H1 (cell line): Measurements from ENCODE around the gene ATP6V1E1. TPM values are rescaled to one million over a fixed set of nuclear protein-coding genes. Genes with fewer than 3 reads are reported as not detected.

Experiments used
- CTCF ChIA-PET: fragments of 300-600 bp; sonication (Branson Sonifier 250); formaldehyde crosslinking; loops from one replicate; lab custom pipeline; 2021; ENCODE audit not compliant: partially characterized antibody; lab: Charles Lee
- POLR2A ChIA-PET: fragments of 300-600 bp; sonication (Branson Sonifier 250); formaldehyde crosslinking; loops from one replicate; lab custom pipeline; 2021; ENCODE audit warnings: inconsistent platforms; ENCODE audit not compliant: partially characterized antibody; lab: Charles Lee
- DNase-seq, 2 experiments: peaks; one replicate each; pipeline versions ENCODE4 v3.0.0 to v3.0.0-alpha.2; 2010 to 2022; ENCODE audit warnings: low spot score in 2 of 2, low read depth in 1 of 2, mixed read lengths in 1 of 2
- FAIRE-seq: peaks from 2 replicates; lab custom pipeline; 2011; peaks lifted over from hg19 to GRCh38; lab: Jason Lieb, UNC
- H2AFZ ChIP-seq: 2 replicates; pipeline ENCODE4 v1.8.1; 2012; ENCODE audit warnings: low read length, inconsistent platforms
- H2AK5ac ChIP-seq: 2 replicates; pipeline ENCODE4 v1.6.1; 2013; ENCODE audit warnings: low read depth, low read length
- H2BK120ac ChIP-seq: replicated peaks from 2 replicates; pipeline ENCODE3; 2013; ENCODE audit warnings: low read depth, low read length, inconsistent platforms
- H2BK12ac ChIP-seq: 2 replicates; pipeline ENCODE4 v1.6.1; 2013; ENCODE audit warnings: low read depth, low read length
- H2BK15ac ChIP-seq: 2 replicates; pipeline ENCODE4 v1.6.1; 2013; ENCODE audit warnings: low read length
- H2BK20ac ChIP-seq: 2 replicates; pipeline ENCODE4 v1.6.1; 2013; ENCODE audit warnings: low read length
- H2BK5ac ChIP-seq: 2 replicates; pipeline ENCODE4 v1.6.1; 2013; ENCODE audit warnings: low read depth, low read length
- H3K14ac ChIP-seq: 2 replicates; pipeline ENCODE4 v1.6.1; 2013; ENCODE audit warnings: inconsistent platforms; ENCODE audit not compliant: insufficient read length
- H3K18ac ChIP-seq: 2 replicates; pipeline ENCODE4 v1.6.1; 2013; ENCODE audit warnings: low read length; ENCODE audit errors: extremely low read depth
- H3K23ac ChIP-seq: 2 replicates; pipeline ENCODE4 v1.6.1; 2013; ENCODE audit warnings: inconsistent platforms; ENCODE audit not compliant: insufficient read length
- H3K23me2 ChIP-seq: 2 replicates; pipeline ENCODE4 v1.6.1; 2013; ENCODE audit warnings: low read depth, low read length
- H3K27ac ChIP-seq: 2 replicates; pipeline ENCODE4 v1.6.1; 2011; ENCODE audit warnings: low read depth, low read length, inconsistent platforms
- H3K27me3 ChIP-seq, 4 experiments: replicated peaks in 1 of 4; 1 replicate in 1 of 4; 2 replicates in 3 of 4; pipeline versions ENCODE4 v1.6.1 to v1.8.1; 2011 to 2013; ENCODE audit warnings: low read length in 3 of 4, mild to moderate bottlenecking in 3 of 4, inconsistent platforms in 2 of 4, mixed read lengths in 2 of 4, moderate library complexity in 1 of 4; ENCODE audit not compliant: control insufficient read depth in 3 of 4, insufficient read depth in 3 of 4; ENCODE audit errors: extremely low read depth in 1 of 4
- H3K36me3 ChIP-seq, 4 experiments: 2 replicates each; pipeline versions ENCODE4 v1.6.1 to v1.8.1; 2011 to 2013; ENCODE audit warnings: mild to moderate bottlenecking in 4 of 4, low read length in 3 of 4, moderate library complexity in 2 of 4, control low read depth in 1 of 4, inconsistent platforms in 1 of 4; ENCODE audit not compliant: insufficient read depth in 4 of 4, control insufficient read depth in 2 of 4
- H3K4ac ChIP-seq: replicated peaks from 2 replicates; pipeline ENCODE3; 2013; ENCODE audit warnings: low read length, low read depth, mixed read lengths, inconsistent platforms; ENCODE audit not compliant: insufficient read length
- H3K4me1 ChIP-seq, 4 experiments: replicated peaks in 1 of 4; 1 replicate in 1 of 4; 2 replicates in 3 of 4; pipeline versions ENCODE4 v1.6.1 to v1.8.1; 2011 to 2013; ENCODE audit warnings: low read length in 3 of 4, inconsistent platforms in 2 of 4, mixed read lengths in 1 of 4; ENCODE audit not compliant: insufficient read depth in 4 of 4, control insufficient read depth in 3 of 4
- H3K4me2 ChIP-seq, 2 experiments: 2 replicates each; pipeline versions ENCODE4 v1.6.1 to v1.8.1; 2011 to 2013; ENCODE audit warnings: low read depth in 2 of 2, low read length in 2 of 2, control low read depth in 1 of 2, inconsistent platforms in 1 of 2, mild to moderate bottlenecking in 1 of 2; ENCODE audit not compliant: insufficient read depth in 1 of 2
- H3K4me3 ChIP-seq, 4 experiments: fragments of 200-600, 300-600 bp in 1 of 4; sonication (generic), shearing (Covaris generic), sonication (Bioruptor Twin) in 1 of 4; 2 replicates each; pipeline versions ENCODE4 v1.5.1 to v1.8.1; 2011 to 2016; ENCODE audit warnings: low read length in 4 of 4, low read depth in 3 of 4, control low read depth in 2 of 4, inconsistent platforms in 2 of 4, mild to moderate bottlenecking in 2 of 4, mixed read lengths in 1 of 4, moderate library complexity in 1 of 4; ENCODE audit not compliant: insufficient read depth in 2 of 4; ENCODE audit errors: extremely low read depth in 1 of 4
- H3K56ac ChIP-seq: replicated peaks from 2 replicates; pipeline ENCODE3; 2013; ENCODE audit warnings: low read depth, mild to moderate bottlenecking, mixed read lengths, low read length, inconsistent platforms; ENCODE audit not compliant: insufficient read length
- H3K79me1 ChIP-seq: 2 replicates; pipeline ENCODE4 v1.6.1; 2013; ENCODE audit warnings: low read depth, low read length, control low read depth
- H3K79me2 ChIP-seq, 2 experiments: 2 replicates each; pipeline versions ENCODE4 v1.6.1 to v1.8.1; 2012 to 2013; ENCODE audit warnings: low read length in 2 of 2, mild to moderate bottlenecking in 2 of 2, inconsistent platforms in 1 of 2; ENCODE audit not compliant: insufficient read depth in 2 of 2, control insufficient read depth in 1 of 2
- H3K9ac ChIP-seq, 4 experiments: replicated peaks in 1 of 4; 1 replicate in 1 of 4; 2 replicates in 3 of 4; pipeline versions ENCODE4 v1.6.1 to v1.8.1; 2011 to 2013; ENCODE audit warnings: low read depth in 3 of 4, low read length in 3 of 4, control low read depth in 2 of 4, mild to moderate bottlenecking in 2 of 4, moderate library complexity in 2 of 4, inconsistent platforms in 1 of 4; ENCODE audit errors: extremely low read depth in 1 of 4
- H3K9me3 ChIP-seq, 2 experiments: 2 replicates each; pipeline versions ENCODE4 v1.6.1 to v1.8.1; 2012 to 2013; ENCODE audit warnings: mild to moderate bottlenecking in 2 of 2, moderate library complexity in 2 of 2, control low read depth in 1 of 2, inconsistent platforms in 1 of 2, low read depth in 1 of 2, low read length in 1 of 2, mixed read lengths in 1 of 2; ENCODE audit not compliant: insufficient read depth in 2 of 2
- H4K20me1 ChIP-seq, 2 experiments: replicated peaks in 1 of 2; 2 replicates each; pipeline versions ENCODE3 to v1.8.1; 2011 to 2013; ENCODE audit warnings: inconsistent platforms in 2 of 2, low read length in 2 of 2, mild to moderate bottlenecking in 1 of 2; ENCODE audit not compliant: insufficient read depth in 2 of 2, control insufficient read depth in 1 of 2
- H4K5ac ChIP-seq: 2 replicates; pipeline ENCODE4 v1.6.1; 2013; ENCODE audit warnings: low read length, low read depth, mixed read lengths, inconsistent platforms; ENCODE audit not compliant: insufficient read length
- H4K8ac ChIP-seq: 2 replicates; pipeline ENCODE4 v1.8.0; 2013; ENCODE audit warnings: mild to moderate bottlenecking, moderate library complexity, low read length, inconsistent platforms; ENCODE audit not compliant: insufficient read depth; ENCODE audit errors: extremely low read depth
- H4K91ac ChIP-seq: replicated peaks from 2 replicates; pipeline ENCODE3; 2013; ENCODE audit warnings: low read length, mixed read lengths, inconsistent platforms; ENCODE audit not compliant: insufficient read length
- CEBPB ChIP-seq: IDR thresholded peaks from 2 replicates; pipeline ENCODE4 v1.6.1; 2012; ENCODE audit warnings: low read depth, low read length
- CTCF ChIP-seq, 3 experiments: IDR thresholded peaks; 1 replicate in 2 of 3; 2 replicates in 1 of 3; pipeline versions ENCODE4 v1.5.1 to v1.6.1; 2011; ENCODE audit warnings: low read length in 3 of 3, mild to moderate bottlenecking in 3 of 3, inconsistent platforms in 2 of 3, low read depth in 1 of 3, moderate library complexity in 1 of 3; ENCODE audit not compliant: insufficient read depth in 1 of 3; ENCODE audit errors: control extremely low read depth in 1 of 3
- RAD21 ChIP-seq, 2 experiments: IDR thresholded peaks in 1 of 2; conservative IDR thresholded peaks in 1 of 2; 2 replicates each; pipeline ENCODE4 v1.6.1; 2011; ENCODE audit warnings: low read depth in 2 of 2, low read length in 2 of 2, improper control_type of control experiment in 1 of 2, inconsistent platforms in 1 of 2, mild to moderate bottlenecking in 1 of 2, moderate library complexity in 1 of 2
- SIRT6 ChIP-seq: IDR thresholded peaks from one replicate; pipeline ENCODE4 v1.7.1; 2012; ENCODE audit warnings: low read length, inconsistent platforms
- WGBS, 2 experiments: shearing (Covaris generic) in 1 of 2; methylation state at CpG; one replicate each; pipeline versions ENCODE4 v1.1.6 to v1.1.7; 2013 to 2015; ENCODE audit warnings: low lambda C conversion rate in 2 of 2, mixed read lengths in 2 of 2, inconsistent platforms in 1 of 2, low coverage in 1 of 2, missing lambda C conversion rate in 1 of 2; ENCODE audit not compliant: insufficient replicate concordance in 2 of 2, insufficient coverage in 1 of 2, insufficient read length in 1 of 2; ENCODE audit errors: extremely low coverage in 1 of 2, missing lambda C conversion rate in 1 of 2; 5-methylcytosine and 5-hydroxymethylcytosine counted together
- polyA plus RNA-seq, 7 experiments: library from polyadenylated mRNA; depleted of rRNA in 3 of 7; stranded (reverse) in 5 of 7; unstranded in 2 of 7; fragments of >200 nt in 5 of 7; fragments of 200-250 nt in 2 of 7; gene quantifications; 1 replicate in 5 of 7; 2 replicates in 1 of 7; 4 replicates in 1 of 7; pipeline versions ENCODE4 v1.2.1 to v1.2.3, GENCODE V29; 2011 to 2013; ENCODE audit warnings: missing spikeins in 2 of 7, mixed read lengths in 2 of 7
- total RNA-seq: library from RNA; stranded (reverse); fragmentation: NEBNext Ultra II Directional; extraction: Animal tissue kit (Norgen Biotek cat#: 25700); gene quantifications from 2 replicates; pipeline ENCODE4 v1.2.1, GENCODE V29; 2021

Gene ATP6V1E1
- total and polyA plus RNA-seq, 2 of the 8 experiments (the other 6 are each of a cell fraction or from before 2014, with no cell fraction given) = 80.4 to 88.1 TPM

DNA sequence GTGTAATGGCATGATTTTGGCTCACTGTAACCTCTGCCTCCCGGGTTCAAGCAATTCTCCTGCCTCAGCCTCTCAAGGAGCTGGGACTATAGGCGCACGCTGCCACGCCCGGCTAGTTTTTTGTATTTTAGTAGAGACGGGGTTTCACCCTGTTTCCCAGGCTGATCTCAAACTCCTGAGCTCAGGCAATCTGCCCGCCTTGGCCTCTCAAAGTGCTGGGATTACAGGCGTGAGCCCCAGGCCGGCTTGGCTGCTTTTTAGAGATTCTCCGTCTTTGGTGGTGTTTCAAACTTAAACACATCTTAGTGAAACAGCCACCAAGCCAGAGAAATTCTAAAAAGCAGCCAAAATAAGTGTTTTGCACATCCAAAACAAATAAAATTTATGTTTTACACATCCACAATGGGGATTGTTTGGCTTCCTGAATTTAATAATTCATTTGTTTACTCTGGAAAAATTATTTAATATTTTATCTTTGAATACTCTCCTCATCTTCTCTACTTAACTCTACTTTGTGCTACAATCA is 28.4 kb upstream of the ATP6V1E1 start:
- H3K9me3 ChIP-seq = no peaks in the 10 kb centered on the region
- H3K79me2 ChIP-seq = no peaks in the 10 kb centered on the region
- no peak overlapping the region for H3K14ac ChIP-seq
- no peak overlapping the region for H2BK15ac ChIP-seq
- ChIA-PET POLR2A (interaction anchor here (1.0 to 1.7 kb wide), 2 partner anchors 10 to 13 kb away, joined by 3 to 4 read pairs; no protein-coding TSS in a partner anchor), CTCF (no interaction called here)
- no peaks in the 10 kb centered on the region; the same call in 1 of the 2 replicates for H3K79me1 ChIP-seq
- no peak overlapping the region for H2BK120ac ChIP-seq
- WGBS, 2 experiments = 91% methylated on average over 10 of the region's 10 CpGs; no CpG with 5 or more reads in 1 of the 2 experiments
- no peak for DNase-seq
- FAIRE-seq = no peak
- no peak overlapping the region for H3K18ac ChIP-seq
- H4K20me1 ChIP-seq = no peaks in the 10 kb centered on the region
- no peak overlapping the region for H3K56ac ChIP-seq
- no peak overlapping the region for H2AFZ ChIP-seq
- H3K23ac ChIP-seq = no peak overlapping the region
- H2BK20ac ChIP-seq = no peak overlapping the region
- no peak overlapping the region for H4K8ac ChIP-seq
- H3K9ac ChIP-seq = no peak overlapping the region
- no peak overlapping the region for H2AK5ac ChIP-seq
- no peak overlapping the region for H3K27ac ChIP-seq
- H3K23me2 ChIP-seq = no peaks in the 10 kb centered on the region
- H3K4me2 ChIP-seq = no peak overlapping the region
- H4K91ac ChIP-seq = no peak overlapping the region
- peaks cover 0 to 2% (median 0%) of the 10 kb centered on the region in 4 experiments; a peak in 2 of 8 replicates for H3K36me3 ChIP-seq
- no peak overlapping the region for H2BK5ac ChIP-seq
- no peaks in the 10 kb centered on the region for H3K27me3 ChIP-seq
- H3K4ac ChIP-seq = no peak overlapping the region
- H3K4me1 ChIP-seq = no peaks in the 10 kb centered on the region
- H2BK12ac ChIP-seq = no peak overlapping the region
- H4K5ac ChIP-seq = no peak overlapping the region
- H3K4me3 ChIP-seq = no peak overlapping the region
- no peak for TF ChIP-seq CTCF (IDR thresholded peaks at IDR 0.05; ENCODE audit: control extremely low read depth in 1 of 3, insufficient read depth in 1 of 3, low read depth in 1 of 3, low read length in 3 of 3)
- no peak for TF ChIP-seq CEBPB
- no peak for TF ChIP-seq RAD21 (IDR thresholded peaks at IDR 0.05 in 1 of 2, conservative IDR thresholded peaks at IDR 0.05 in 1 of 2; ENCODE audit: low read depth in 2 of 2, low read length in 2 of 2)
- TF ChIP-seq SIRT6 = no peak
